Gastrocnemius medialis (tissue), 4 donors: ENCODE results near the gene NYAP1.

Source experiments
- CTCF ChIP-seq, 5 experiments: fragments of 450-650 bp in 3 of 5; fragments of 200-600 bp in 2 of 5; sonication (generic) in 2 of 5; IDR thresholded peaks in 4 of 5; conservative IDR thresholded peaks in 1 of 5; 1 replicate in 4 of 5; 2 replicates in 1 of 5; pipeline ENCODE4 v1.5.1; 2016 to 2019; ENCODE audit warnings: antibody characterized with exemption in 5 of 5, mild to moderate bottlenecking in 3 of 5, moderate library complexity in 3 of 5
- POLR2A ChIP-seq, 2 donors: fragments of 450-650 bp; IDR thresholded peaks; one replicate each; pipeline ENCODE4 v1.6.1; 2017; ENCODE audit warnings: antibody characterized with exemption in 2 of 2, mild to moderate bottlenecking in 2 of 2, moderate library complexity in 2 of 2

DNA sequence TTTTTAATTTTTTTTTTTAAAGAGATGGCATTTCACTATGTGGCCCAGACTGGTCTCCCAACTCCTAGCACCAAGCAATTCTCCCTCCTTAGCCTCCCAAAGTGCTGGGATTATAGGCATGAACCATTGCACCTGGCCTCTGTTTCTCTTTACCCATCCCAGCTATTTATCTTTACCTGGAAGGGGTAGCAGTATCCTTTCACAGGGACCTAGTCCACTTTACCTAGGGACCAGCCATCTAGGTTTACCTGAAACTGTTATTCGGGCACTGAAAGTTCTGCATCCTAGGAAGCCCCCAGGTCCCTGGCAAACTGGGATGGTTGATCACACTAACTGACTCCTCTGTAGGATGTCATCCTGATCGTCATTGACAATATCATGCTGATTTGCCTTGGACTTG is 33.6 kb downstream of the NYAP1 start:
- TF ChIP-seq CTCF (IDR thresholded peaks at IDR 0.05 in 4 of 5, conservative IDR thresholded peaks at IDR 0.05 in 1 of 5), result no peak
- no peak for TF ChIP-seq POLR2A (IDR thresholded peaks at IDR 0.05)
